DOHH2 (cell line): ENCODE measurements around the gene YLPM1.

Source experiments
- H3F3A ChIP-seq: fragments of 200-600 bp; sonication (generic), shearing (Covaris generic); 2 replicates; pipeline ENCODE4 v1.6.0; 2016; ENCODE audit warnings: antibody characterized with exemption, mild to moderate bottlenecking; ENCODE audit not compliant: control insufficient read depth, insufficient read depth
- H3K27ac ChIP-seq: fragments of 200-600 bp; sonication (generic); 2 replicates; pipeline ENCODE4 v1.5.1; 2014; ENCODE audit warnings: low read depth, mild to moderate bottlenecking, low read length, moderate library complexity
- H3K27me3 ChIP-seq: fragments of 200-600 bp; sonication (generic); 2 replicates; pipeline ENCODE4 v1.6.1; 2014; ENCODE audit warnings: mild to moderate bottlenecking, low read length, mixed read lengths; ENCODE audit not compliant: control insufficient read depth
- H3K36me3 ChIP-seq: fragments of 200-600 bp; sonication (generic); 2 replicates; pipeline ENCODE4 v1.6.1; 2014; ENCODE audit warnings: mild to moderate bottlenecking, low read length, moderate library complexity, mixed read lengths; ENCODE audit not compliant: control insufficient read depth
- H3K4me1 ChIP-seq: fragments of 200-600 bp; sonication (generic); 2 replicates; pipeline ENCODE4 v1.6.1; 2014; ENCODE audit warnings: mild to moderate bottlenecking, low read length, mixed read lengths; ENCODE audit not compliant: control insufficient read depth
- H3K4me2 ChIP-seq: fragments of 200-600 bp; sonication (generic); 2 replicates; pipeline ENCODE4 v1.6.0; 2014; ENCODE audit warnings: mild to moderate bottlenecking, low read length, moderate library complexity
- H3K4me3 ChIP-seq: fragments of 200-600 bp; sonication (generic); 2 replicates; pipeline ENCODE4 v1.5.1; 2014; ENCODE audit warnings: mild to moderate bottlenecking, low read length, mixed read lengths
- H3K79me2 ChIP-seq: fragments of 200-600 bp; sonication (generic); 2 replicates; pipeline ENCODE4 v1.6.1; 2014; ENCODE audit warnings: mild to moderate bottlenecking, low read length, mixed read lengths; ENCODE audit not compliant: control insufficient read depth
- H3K9me2 ChIP-seq: fragments of 200-600 bp; sonication (generic); replicated peaks from 2 replicates; pipeline ENCODE4 v1.6.1; 2014; ENCODE audit warnings: mild to moderate bottlenecking, low read length, mixed read lengths; ENCODE audit not compliant: control insufficient read depth
- H3K9me3 ChIP-seq: fragments of 200-600 bp; sonication (generic); 2 replicates; pipeline ENCODE4 v1.6.1; 2014; ENCODE audit warnings: antibody characterized with exemption, low read length, mixed read lengths; ENCODE audit not compliant: control insufficient read depth, insufficient read depth
- H4K20me1 ChIP-seq: fragments of 200-600 bp; sonication (generic); 2 replicates; pipeline ENCODE4 v1.6.0; 2014; ENCODE audit warnings: low read depth, mild to moderate bottlenecking, antibody characterized with exemption, low read length, moderate library complexity; ENCODE audit not compliant: control insufficient read depth, insufficient read depth
- EZH2phosphoT487 ChIP-seq: fragments of 200-600 bp; sonication (generic); IDR thresholded peaks from 2 replicates; pipeline ENCODE4 v1.6.1; 2017; ENCODE audit warnings: borderline replicate concordance, mild to moderate bottlenecking, antibody characterized with exemption, low read length, moderate library complexity, mixed read lengths
- TF ChIP-seq, protein P1 (sequence below): fragments of 200-600 bp; sonication (generic); IDR thresholded peaks from one replicate; pipeline ENCODE4 v1.5.1; 2014; ENCODE audit warnings: antibody characterized with exemption, mild to moderate bottlenecking, low read depth, low read length; ENCODE audit not compliant: poor library complexity, severe bottlenecking

Gene YLPM1

DNA sequence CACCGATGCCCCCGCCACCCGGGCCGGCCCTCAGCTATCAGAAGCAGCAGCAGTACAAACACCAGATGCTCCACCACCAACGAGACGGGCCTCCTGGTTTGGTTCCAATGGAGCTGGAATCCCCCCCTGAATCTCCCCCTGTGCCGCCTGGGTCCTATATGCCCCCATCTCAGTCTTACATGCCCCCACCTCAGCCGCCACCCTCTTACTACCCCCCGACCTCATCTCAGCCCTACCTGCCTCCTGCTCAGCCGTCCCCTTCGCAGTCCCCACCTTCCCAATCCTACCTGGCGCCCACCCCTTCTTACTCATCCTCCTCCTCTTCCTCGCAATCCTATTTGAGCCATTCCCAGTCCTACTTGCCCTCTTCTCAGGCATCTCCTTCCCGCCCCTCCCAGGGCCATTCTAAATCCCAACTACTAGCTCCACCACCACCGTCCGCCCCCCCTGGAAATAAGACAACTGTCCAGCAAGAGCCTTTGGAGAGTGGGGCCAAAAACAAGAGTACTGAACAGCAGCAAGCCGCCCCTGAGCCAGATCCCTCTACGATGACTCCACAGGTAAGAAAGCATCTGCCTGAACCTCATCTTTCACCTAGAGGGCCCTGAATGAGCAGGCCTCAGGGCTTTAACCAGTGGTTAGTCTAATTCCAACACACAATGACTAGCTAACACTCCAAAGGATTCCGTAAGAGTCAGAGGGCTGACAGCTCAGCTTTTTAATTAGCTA is 851 bp downstream of the YLPM1 start:
- peaks cover 63% of the 10 kb centered on the region for H3K79me2 ChIP-seq
- peaks cover 14% of the 10 kb centered on the region; the same call in 1 of the 2 replicates for H4K20me1 ChIP-seq
- peak overlapping the region; percentile 93 for H3K4me3 ChIP-seq
- H3K4me1 ChIP-seq: peaks cover 50% of the 10 kb centered on the region
- H3F3A ChIP-seq: no peaks in the 10 kb centered on the region
- H3K4me2 ChIP-seq: peak overlapping the region; percentile 95
- no peaks in the 10 kb centered on the region for H3K9me2 ChIP-seq
- TF ChIP-seq EZH2phosphoT487: no peak
- TF ChIP-seq, protein P1, sequence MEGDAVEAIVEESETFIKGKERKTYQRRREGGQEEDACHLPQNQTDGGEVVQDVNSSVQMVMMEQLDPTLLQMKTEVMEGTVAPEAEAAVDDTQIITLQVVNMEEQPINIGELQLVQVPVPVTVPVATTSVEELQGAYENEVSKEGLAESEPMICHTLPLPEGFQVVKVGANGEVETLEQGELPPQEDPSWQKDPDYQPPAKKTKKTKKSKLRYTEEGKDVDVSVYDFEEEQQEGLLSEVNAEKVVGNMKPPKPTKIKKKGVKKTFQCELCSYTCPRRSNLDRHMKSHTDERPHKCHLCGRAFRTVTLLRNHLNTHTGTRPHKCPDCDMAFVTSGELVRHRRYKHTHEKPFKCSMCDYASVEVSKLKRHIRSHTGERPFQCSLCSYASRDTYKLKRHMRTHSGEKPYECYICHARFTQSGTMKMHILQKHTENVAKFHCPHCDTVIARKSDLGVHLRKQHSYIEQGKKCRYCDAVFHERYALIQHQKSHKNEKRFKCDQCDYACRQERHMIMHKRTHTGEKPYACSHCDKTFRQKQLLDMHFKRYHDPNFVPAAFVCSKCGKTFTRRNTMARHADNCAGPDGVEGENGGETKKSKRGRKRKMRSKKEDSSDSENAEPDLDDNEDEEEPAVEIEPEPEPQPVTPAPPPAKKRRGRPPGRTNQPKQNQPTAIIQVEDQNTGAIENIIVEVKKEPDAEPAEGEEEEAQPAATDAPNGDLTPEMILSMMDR: no peak
- no peaks in the 10 kb centered on the region for H3K27me3 ChIP-seq
- H3K27ac ChIP-seq: peak overlapping the region; percentile 66
- H3K9me3 ChIP-seq: no peaks in the 10 kb centered on the region
- peaks cover 39% of the 10 kb centered on the region for H3K36me3 ChIP-seq

DNA sequence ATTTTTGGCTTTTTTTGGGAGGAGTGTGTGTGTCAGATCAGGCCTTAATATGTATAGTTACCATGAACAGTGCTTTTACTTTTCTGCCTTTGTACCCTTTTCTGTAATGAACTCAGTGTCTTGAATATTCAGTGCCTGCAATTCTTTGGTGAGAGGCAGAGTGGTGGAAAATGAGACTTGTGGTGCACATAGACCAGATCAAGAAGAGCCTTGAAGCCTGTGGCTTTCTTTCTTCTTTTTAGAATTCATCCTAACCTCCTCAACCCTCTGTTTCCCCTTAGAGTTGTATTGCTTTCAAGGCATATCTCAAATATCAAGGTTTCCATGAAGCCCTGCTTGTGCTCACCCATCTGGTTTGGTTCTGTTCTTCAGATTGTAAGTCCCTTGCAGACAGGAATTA is 2.6 kb downstream of the YLPM1 start:
- Histone ChIP-seq H3K36me3 (peaks cover 43% of the 10 kb centered on the region), H3K4me2 (peak overlapping the region; percentile 95), H3K27ac (no peak overlapping the region), H3K4me1 (peaks cover 50% of the 10 kb centered on the region), H3K79me2 (peaks cover 78% of the 10 kb centered on the region), H3F3A (0 out of 2 replicates have a peak, but pooled peaks cover 2% of the 10 kb centered on the region), H3K27me3 (no peaks in the 10 kb centered on the region), H3K4me3 (peak overlapping the region; percentile 93), H3K9me2 (no peaks in the 10 kb centered on the region), H4K20me1 (peaks cover 14% of the 10 kb centered on the region; the same call in 1 of the 2 replicates), H3K9me3 (no peaks in the 10 kb centered on the region)
- TF ChIP-seq, protein P1: no peak
- TF ChIP-seq EZH2phosphoT487: no peak

DNA sequence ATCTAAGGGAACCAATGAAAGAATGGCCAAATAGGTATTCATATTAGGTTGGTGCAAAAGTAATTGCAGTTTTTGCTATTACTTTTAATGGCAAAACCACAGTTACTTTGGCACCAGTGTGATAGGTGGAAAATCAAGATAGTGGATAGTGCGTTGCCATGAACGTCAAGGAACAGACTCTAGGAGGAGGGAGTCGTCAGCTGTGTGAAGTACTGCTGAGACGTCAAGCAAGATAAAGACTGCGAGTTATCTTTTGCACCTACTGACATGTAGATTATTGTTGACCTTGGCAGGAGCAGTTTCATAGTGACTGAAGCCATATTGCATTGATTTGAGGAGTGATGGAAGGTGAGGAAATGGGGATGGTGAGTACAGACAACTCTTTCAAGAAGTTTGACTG is 8.3 kb downstream of the YLPM1 start:
- Histone ChIP-seq H3K36me3 (peaks cover 47% of the 10 kb centered on the region), H3K4me3 (no peak overlapping the region), H3F3A (0 out of 2 replicates have a peak, but pooled peaks cover 2% of the 10 kb centered on the region), H3K4me1 (peaks cover 17% of the 10 kb centered on the region), H3K27me3 (no peaks in the 10 kb centered on the region), H3K79me2 (peaks cover 95% of the 10 kb centered on the region), H3K27ac (no peak overlapping the region), H3K9me2 (no peaks in the 10 kb centered on the region), H3K4me2 (no peak overlapping the region), H4K20me1 (0 out of 2 replicates have a peak, but pooled peaks cover 2% of the 10 kb centered on the region), H3K9me3 (no peaks in the 10 kb centered on the region)
- TF ChIP-seq EZH2phosphoT487: no peak
- TF ChIP-seq, protein P1: no peak
